WTC11 (cell line): Measurements from ENCODE around the gene SPAG8. TPM values are rescaled to one million over a fixed set of nuclear protein-coding genes. Genes with fewer than 3 reads are reported as not detected.

Experiments
- ATAC-seq: fragments of 200-7000 bp; cut with Tn5 transposase; 2 replicates; pipeline ENCODE4 v1.10.0; 2021; ENCODE audit warnings: mild to moderate bottlenecking, moderate library complexity
- CTCF ChIA-PET: fragments of 300-600 bp; sonication (Branson Sonifier 250); formaldehyde crosslinking; loops from one replicate; lab custom pipeline; 2021; ENCODE audit warnings: antibody characterized with exemption; lab: Charles Lee
- POLR2A ChIA-PET: fragments of 350-600 bp; sonication (Branson Sonifier 250); formaldehyde crosslinking; loops from one replicate; lab custom pipeline; 2021; ENCODE audit warnings: antibody characterized with exemption; lab: Charles Lee
- DNase-seq: peaks from one replicate; pipeline ENCODE4 v3.0.0; 2021; ENCODE audit warnings: low spot score
- H3K27ac Mint-ChIP-seq: 2 replicates; pipeline ENCODE4 v1.8.0; 2021; ENCODE audit warnings: mixed read lengths
- H3K27me3 Mint-ChIP-seq: 2 replicates; pipeline ENCODE4 v1.8.0; 2021; ENCODE audit warnings: low read depth, mild to moderate bottlenecking, moderate library complexity, mixed read lengths
- H3K36me3 Mint-ChIP-seq: 2 replicates; pipeline ENCODE4 v1.8.0; 2021; ENCODE audit warnings: mixed read lengths
- H3K4me1 Mint-ChIP-seq: 2 replicates; pipeline ENCODE4 v1.8.0; 2022; ENCODE audit warnings: mixed read lengths
- H3K4me3 Mint-ChIP-seq: 2 replicates; pipeline ENCODE4 v1.8.0; 2021; ENCODE audit warnings: mild to moderate bottlenecking, moderate library complexity, mixed read lengths
- H3K9me3 Mint-ChIP-seq: 2 replicates; pipeline ENCODE4 v1.8.0; 2021; ENCODE audit warnings: mixed read lengths
- CREB1 ChIP-seq: sonication (generic); formaldehyde crosslinking; IDR thresholded peaks from 2 replicates; pipeline ENCODE4 v1.8.0; 2023; ENCODE audit warnings: mild to moderate bottlenecking, missing genetic modification reagents
- FOXJ3 ChIP-seq: sonication (generic); formaldehyde crosslinking; IDR thresholded peaks from 2 replicates; pipeline ENCODE4 v1.9.0; 2021; ENCODE audit warnings: missing genetic modification reagents, mild to moderate bottlenecking, borderline replicate concordance
- GABPB1 ChIP-seq: sonication (generic); formaldehyde crosslinking; IDR thresholded peaks from 2 replicates; pipeline ENCODE4 v1.8.1; 2023; ENCODE audit warnings: mild to moderate bottlenecking, missing genetic modification reagents
- GTF2I ChIP-seq: fragments of 250-450 bp; sonication (Bioruptor Pico); conservative IDR thresholded peaks from 2 replicates; pipeline ENCODE4 v1.4.0; 2021; ENCODE audit warnings: mild to moderate bottlenecking
- MXD4 ChIP-seq: fragments of 250-450 bp; sonication (Bioruptor Pico); IDR thresholded peaks from 2 replicates; pipeline ENCODE4 v1.8.0; 2021; ENCODE audit warnings: mild to moderate bottlenecking, moderate library complexity, borderline replicate concordance
- NFE2L1 ChIP-seq: sonication (generic); formaldehyde crosslinking; IDR thresholded peaks from 2 replicates; pipeline ENCODE4 v1.8.1; 2023; ENCODE audit warnings: missing genetic modification reagents
- PRRX2 ChIP-seq: fragments of 250-450 bp; sonication (Bioruptor Pico); IDR thresholded peaks from 2 replicates; pipeline ENCODE4 v1.8.0; 2021; ENCODE audit warnings: mild to moderate bottlenecking
- RELA ChIP-seq: sonication (generic); formaldehyde crosslinking; IDR thresholded peaks from 2 replicates; pipeline ENCODE4 v1.8.1; 2022; ENCODE audit warnings: missing genetic modification reagents, mild to moderate bottlenecking, borderline replicate concordance
- SMAD4 ChIP-seq: sonication (generic); formaldehyde crosslinking; IDR thresholded peaks from 2 replicates; pipeline ENCODE4 v1.8.0; 2022; ENCODE audit warnings: mild to moderate bottlenecking, missing genetic modification reagents
- ZBTB21 ChIP-seq: sonication (generic); formaldehyde crosslinking; IDR thresholded peaks from 2 replicates; pipeline ENCODE4 v1.8.1; 2023; ENCODE audit warnings: mild to moderate bottlenecking, missing genetic modification reagents, borderline replicate concordance
- ZNF232 ChIP-seq: sonication (generic); formaldehyde crosslinking; IDR thresholded peaks from 2 replicates; pipeline ENCODE4 v1.8.0; 2022; ENCODE audit warnings: mild to moderate bottlenecking, missing genetic modification reagents
- ZNF396 ChIP-seq: fragments of 250-450 bp; sonication (Bioruptor Pico); IDR thresholded peaks from 2 replicates; pipeline ENCODE4 v1.8.0; 2021; ENCODE audit warnings: mild to moderate bottlenecking, moderate library complexity, borderline replicate concordance
- ZNF423 ChIP-seq: fragments of 250-450 bp; sonication (Bioruptor Pico); IDR thresholded peaks from 2 replicates; pipeline ENCODE4 v2.1.2; 2022; ENCODE audit warnings: mild to moderate bottlenecking, moderate library complexity
- total RNA-seq: library from RNA; stranded (reverse); gene quantifications from 3 replicates; pipeline ENCODE4 v1.2.3, GENCODE V29; 2021
- TF ChIP-seq, protein P1 (sequence below): sonication (generic); formaldehyde crosslinking; IDR thresholded peaks from 2 replicates; pipeline ENCODE4 v1.8.1; 2022; ENCODE audit warnings: mild to moderate bottlenecking, missing genetic modification reagents, moderate library complexity, borderline replicate concordance
- TF ChIP-seq, protein P2 (sequence below): sonication (generic); formaldehyde crosslinking; IDR thresholded peaks from 2 replicates; pipeline ENCODE4 v1.8.1; 2023; ENCODE audit warnings: mild to moderate bottlenecking, missing genetic modification reagents, moderate library complexity
- TF ChIP-seq, protein P3 (sequence below): sonication (generic); formaldehyde crosslinking; IDR thresholded peaks from 2 replicates; pipeline ENCODE4 v1.8.1; 2023; ENCODE audit warnings: mild to moderate bottlenecking, missing genetic modification reagents
- TF ChIP-seq, protein P4 (sequence below): sonication (generic); formaldehyde crosslinking; IDR thresholded peaks from 2 replicates; pipeline ENCODE4 v1.8.1; 2022; ENCODE audit warnings: mild to moderate bottlenecking, moderate library complexity, missing genetic modification reagents
- TF ChIP-seq, protein P5 (sequence below): fragments of 250-450 bp; sonication (Bioruptor Pico); IDR thresholded peaks from 2 replicates; pipeline ENCODE4 v1.8.0; 2021; ENCODE audit warnings: mild to moderate bottlenecking
- TF ChIP-seq, protein P6 (sequence below): sonication (generic); formaldehyde crosslinking; IDR thresholded peaks from 2 replicates; pipeline ENCODE4 v1.8.1; 2023; ENCODE audit warnings: mild to moderate bottlenecking, moderate library complexity, missing genetic modification reagents
- TF ChIP-seq, protein P7 (sequence below): sonication (generic); formaldehyde crosslinking; IDR thresholded peaks from 2 replicates; pipeline ENCODE4 v1.8.1; 2023; ENCODE audit warnings: mild to moderate bottlenecking, missing genetic modification reagents, moderate library complexity
- TF ChIP-seq, protein P8 (sequence below): sonication (generic); formaldehyde crosslinking; IDR thresholded peaks from 2 replicates; pipeline ENCODE4 v1.8.0; 2022; ENCODE audit warnings: mild to moderate bottlenecking, missing genetic modification reagents
- TF ChIP-seq, protein P9 (sequence below): fragments of 200-600 bp; IDR thresholded peaks from 2 replicates; pipeline ENCODE4 v1.8.0; 2022; ENCODE audit warnings: antibody characterized with exemption

SPAG8 gene
- total RNA-seq, 1 experiment from 2014 or later, result 0.72 TPM

DNA sequence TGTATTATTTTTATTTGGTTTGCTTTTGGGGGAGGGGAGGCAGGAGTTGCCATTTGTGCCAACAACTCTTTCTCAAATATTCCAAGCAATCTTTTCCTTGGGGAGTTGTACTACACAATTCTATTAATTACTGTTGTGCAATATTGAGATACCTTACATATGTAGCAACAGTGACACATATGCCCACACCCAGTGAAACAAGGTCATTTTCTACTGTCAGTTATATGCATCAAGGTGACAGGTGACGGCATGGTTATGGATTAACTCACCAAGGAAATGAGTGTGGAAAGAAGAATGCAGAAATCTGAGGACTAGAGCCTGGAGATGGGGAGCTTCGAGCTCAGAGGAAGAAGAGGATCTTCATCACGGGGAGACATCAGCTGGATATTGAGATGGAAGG, 40.1 kb downstream of the SPAG8 start (continued):
- TF ChIP-seq, protein P1, sequence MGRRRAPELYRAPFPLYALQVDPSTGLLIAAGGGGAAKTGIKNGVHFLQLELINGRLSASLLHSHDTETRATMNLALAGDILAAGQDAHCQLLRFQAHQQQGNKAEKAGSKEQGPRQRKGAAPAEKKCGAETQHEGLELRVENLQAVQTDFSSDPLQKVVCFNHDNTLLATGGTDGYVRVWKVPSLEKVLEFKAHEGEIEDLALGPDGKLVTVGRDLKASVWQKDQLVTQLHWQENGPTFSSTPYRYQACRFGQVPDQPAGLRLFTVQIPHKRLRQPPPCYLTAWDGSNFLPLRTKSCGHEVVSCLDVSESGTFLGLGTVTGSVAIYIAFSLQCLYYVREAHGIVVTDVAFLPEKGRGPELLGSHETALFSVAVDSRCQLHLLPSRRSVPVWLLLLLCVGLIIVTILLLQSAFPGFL (CRISPR knock-in tag), result no peak
- TF ChIP-seq, protein P2, sequence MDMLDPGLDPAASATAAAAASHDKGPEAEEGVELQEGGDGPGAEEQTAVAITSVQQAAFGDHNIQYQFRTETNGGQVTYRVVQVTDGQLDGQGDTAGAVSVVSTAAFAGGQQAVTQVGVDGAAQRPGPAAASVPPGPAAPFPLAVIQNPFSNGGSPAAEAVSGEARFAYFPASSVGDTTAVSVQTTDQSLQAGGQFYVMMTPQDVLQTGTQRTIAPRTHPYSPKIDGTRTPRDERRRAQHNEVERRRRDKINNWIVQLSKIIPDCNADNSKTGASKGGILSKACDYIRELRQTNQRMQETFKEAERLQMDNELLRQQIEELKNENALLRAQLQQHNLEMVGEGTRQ (CRISPR knock-in tag), result no peak
- TF ChIP-seq PRRX2 (CRISPR knock-in tag) (no peak), SMAD4 (CRISPR knock-in tag) (no peak), NFE2L1 (CRISPR knock-in tag) (no peak), ZNF396 (CRISPR knock-in tag) (no peak), RELA (CRISPR knock-in tag) (no peak), ZNF232 (CRISPR knock-in tag) (no peak), FOXJ3 (CRISPR knock-in tag) (no peak), GABPB1 (CRISPR knock-in tag) (no peak), CREB1 (CRISPR knock-in tag) (no peak)
- TF ChIP-seq, protein P3, sequence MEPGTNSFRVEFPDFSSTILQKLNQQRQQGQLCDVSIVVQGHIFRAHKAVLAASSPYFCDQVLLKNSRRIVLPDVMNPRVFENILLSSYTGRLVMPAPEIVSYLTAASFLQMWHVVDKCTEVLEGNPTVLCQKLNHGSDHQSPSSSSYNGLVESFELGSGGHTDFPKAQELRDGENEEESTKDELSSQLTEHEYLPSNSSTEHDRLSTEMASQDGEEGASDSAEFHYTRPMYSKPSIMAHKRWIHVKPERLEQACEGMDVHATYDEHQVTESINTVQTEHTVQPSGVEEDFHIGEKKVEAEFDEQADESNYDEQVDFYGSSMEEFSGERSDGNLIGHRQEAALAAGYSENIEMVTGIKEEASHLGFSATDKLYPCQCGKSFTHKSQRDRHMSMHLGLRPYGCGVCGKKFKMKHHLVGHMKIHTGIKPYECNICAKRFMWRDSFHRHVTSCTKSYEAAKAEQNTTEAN (CRISPR knock-in tag), result no peak

DNA sequence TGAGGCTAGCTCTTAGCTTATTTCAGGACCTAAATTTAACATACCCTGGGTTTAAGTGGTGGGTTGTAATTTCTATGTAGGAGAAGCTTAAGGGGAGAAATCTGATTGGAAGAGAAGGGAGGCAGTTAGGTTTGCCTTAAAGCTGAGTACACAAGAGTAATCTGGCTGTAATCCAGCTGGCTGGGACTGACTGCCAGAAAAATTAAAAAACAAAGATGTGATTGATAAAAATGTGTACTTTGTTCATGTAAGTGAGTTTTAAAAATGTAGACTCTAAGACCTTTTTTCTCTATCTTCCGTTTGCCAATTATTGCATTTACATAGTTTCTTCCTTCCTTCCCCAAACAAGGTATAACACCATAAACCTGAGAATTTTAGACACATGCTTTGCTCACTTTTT, 40.5 kb downstream of the SPAG8 start:
- ChIA-PET CTCF (interaction anchor here (0.6 to 3.3 kb wide), 4 partner anchors 11 to 131 kb away, joined by 3 to 18 read pairs (median 3); no protein-coding TSS in a partner anchor), POLR2A (interaction anchor here (1.4 kb wide), 1 partner anchor 15 kb away, joined by 6 read pairs; no protein-coding TSS in a partner anchor)
- ATAC-seq, result no peak
- no peaks in the 10 kb centered on the region for H3K27me3 Mint-ChIP-seq
- peaks cover 18% of the 10 kb centered on the region for H3K4me1 Mint-ChIP-seq
- H3K27ac Mint-ChIP-seq, result no peak overlapping the region
- no peaks in the 10 kb centered on the region for H3K9me3 Mint-ChIP-seq
- H3K4me3 Mint-ChIP-seq, result no peak overlapping the region
- no peak for DNase-seq
- no peaks in the 10 kb centered on the region for H3K36me3 Mint-ChIP-seq
- TF ChIP-seq, protein P4, sequence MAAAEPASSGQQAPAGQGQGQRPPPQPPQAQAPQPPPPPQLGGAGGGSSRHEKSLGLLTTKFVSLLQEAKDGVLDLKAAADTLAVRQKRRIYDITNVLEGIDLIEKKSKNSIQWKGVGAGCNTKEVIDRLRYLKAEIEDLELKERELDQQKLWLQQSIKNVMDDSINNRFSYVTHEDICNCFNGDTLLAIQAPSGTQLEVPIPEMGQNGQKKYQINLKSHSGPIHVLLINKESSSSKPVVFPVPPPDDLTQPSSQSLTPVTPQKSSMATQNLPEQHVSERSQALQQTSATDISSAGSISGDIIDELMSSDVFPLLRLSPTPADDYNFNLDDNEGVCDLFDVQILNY (CRISPR knock-in tag), result no peak
- TF ChIP-seq, protein P2 (CRISPR knock-in tag), result no peak
- TF ChIP-seq, protein P5, sequence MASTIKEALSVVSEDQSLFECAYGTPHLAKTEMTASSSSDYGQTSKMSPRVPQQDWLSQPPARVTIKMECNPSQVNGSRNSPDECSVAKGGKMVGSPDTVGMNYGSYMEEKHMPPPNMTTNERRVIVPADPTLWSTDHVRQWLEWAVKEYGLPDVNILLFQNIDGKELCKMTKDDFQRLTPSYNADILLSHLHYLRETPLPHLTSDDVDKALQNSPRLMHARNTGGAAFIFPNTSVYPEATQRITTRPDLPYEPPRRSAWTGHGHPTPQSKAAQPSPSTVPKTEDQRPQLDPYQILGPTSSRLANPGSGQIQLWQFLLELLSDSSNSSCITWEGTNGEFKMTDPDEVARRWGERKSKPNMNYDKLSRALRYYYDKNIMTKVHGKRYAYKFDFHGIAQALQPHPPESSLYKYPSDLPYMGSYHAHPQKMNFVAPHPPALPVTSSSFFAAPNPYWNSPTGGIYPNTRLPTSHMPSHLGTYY (CRISPR knock-in tag), result no peak
- TF ChIP-seq ZNF423 (CRISPR knock-in tag), result no peak
- TF ChIP-seq GTF2I (CRISPR knock-in tag), result no peak
- TF ChIP-seq, protein P6, sequence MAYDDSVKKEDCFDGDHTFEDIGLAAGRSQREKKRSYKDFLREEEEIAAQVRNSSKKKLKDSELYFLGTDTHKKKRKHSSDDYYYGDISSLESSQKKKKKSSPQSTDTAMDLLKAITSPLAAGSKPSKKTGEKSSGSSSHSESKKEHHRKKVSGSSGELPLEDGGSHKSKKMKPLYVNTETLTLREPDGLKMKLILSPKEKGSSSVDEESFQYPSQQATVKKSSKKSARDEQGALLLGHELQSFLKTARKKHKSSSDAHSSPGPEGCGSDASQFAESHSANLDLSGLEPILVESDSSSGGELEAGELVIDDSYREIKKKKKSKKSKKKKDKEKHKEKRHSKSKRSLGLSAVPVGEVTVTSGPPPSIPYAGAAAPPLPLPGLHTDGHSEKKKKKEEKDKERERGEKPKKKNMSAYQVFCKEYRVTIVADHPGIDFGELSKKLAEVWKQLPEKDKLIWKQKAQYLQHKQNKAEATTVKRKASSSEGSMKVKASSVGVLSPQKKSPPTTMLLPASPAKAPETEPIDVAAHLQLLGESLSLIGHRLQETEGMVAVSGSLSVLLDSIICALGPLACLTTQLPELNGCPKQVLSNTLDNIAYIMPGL, result no peak
- TF ChIP-seq, protein P7, sequence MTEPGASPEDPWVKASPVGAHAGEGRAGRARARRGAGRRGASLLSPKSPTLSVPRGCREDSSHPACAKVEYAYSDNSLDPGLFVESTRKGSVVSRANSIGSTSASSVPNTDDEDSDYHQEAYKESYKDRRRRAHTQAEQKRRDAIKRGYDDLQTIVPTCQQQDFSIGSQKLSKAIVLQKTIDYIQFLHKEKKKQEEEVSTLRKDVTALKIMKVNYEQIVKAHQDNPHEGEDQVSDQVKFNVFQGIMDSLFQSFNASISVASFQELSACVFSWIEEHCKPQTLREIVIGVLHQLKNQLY (CRISPR knock-in tag), result no peak
- TF ChIP-seq MXD4 (CRISPR knock-in tag), result no peak
- TF ChIP-seq, protein P8, sequence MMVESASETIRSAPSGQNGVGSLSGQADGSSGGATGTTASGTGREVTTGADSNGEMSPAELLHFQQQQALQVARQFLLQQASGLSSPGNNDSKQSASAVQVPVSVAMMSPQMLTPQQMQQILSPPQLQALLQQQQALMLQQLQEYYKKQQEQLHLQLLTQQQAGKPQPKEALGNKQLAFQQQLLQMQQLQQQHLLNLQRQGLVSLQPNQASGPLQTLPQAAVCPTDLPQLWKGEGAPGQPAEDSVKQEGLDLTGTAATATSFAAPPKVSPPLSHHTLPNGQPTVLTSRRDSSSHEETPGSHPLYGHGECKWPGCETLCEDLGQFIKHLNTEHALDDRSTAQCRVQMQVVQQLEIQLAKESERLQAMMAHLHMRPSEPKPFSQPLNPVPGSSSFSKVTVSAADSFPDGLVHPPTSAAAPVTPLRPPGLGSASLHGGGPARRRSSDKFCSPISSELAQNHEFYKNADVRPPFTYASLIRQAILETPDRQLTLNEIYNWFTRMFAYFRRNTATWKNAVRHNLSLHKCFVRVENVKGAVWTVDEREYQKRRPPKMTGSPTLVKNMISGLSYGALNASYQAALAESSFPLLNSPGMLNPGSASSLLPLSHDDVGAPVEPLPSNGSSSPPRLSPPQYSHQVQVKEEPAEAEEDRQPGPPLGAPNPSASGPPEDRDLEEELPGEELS (CRISPR knock-in tag), result no peak
- TF ChIP-seq ZBTB21, result no peak
- TF ChIP-seq, protein P9, sequence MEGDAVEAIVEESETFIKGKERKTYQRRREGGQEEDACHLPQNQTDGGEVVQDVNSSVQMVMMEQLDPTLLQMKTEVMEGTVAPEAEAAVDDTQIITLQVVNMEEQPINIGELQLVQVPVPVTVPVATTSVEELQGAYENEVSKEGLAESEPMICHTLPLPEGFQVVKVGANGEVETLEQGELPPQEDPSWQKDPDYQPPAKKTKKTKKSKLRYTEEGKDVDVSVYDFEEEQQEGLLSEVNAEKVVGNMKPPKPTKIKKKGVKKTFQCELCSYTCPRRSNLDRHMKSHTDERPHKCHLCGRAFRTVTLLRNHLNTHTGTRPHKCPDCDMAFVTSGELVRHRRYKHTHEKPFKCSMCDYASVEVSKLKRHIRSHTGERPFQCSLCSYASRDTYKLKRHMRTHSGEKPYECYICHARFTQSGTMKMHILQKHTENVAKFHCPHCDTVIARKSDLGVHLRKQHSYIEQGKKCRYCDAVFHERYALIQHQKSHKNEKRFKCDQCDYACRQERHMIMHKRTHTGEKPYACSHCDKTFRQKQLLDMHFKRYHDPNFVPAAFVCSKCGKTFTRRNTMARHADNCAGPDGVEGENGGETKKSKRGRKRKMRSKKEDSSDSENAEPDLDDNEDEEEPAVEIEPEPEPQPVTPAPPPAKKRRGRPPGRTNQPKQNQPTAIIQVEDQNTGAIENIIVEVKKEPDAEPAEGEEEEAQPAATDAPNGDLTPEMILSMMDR, result no peak
